Measurements from ENCODE around the gene WDFY4. TPM values are rescaled to one million over a fixed set of nuclear protein-coding genes. Genes with fewer than 3 reads are reported as not detected.

Gene WDFY4
- total and polyA plus RNA-seq, 9 of the 15 experiments (the other 6 are each of a cell fraction or from before 2014, with no cell fraction given) = 0.01 to 0.02 (median 0.01) TPM; not detected in 6

GRCh38 chr10:48657416-48657815, 27.3 kb upstream of the WDFY4 start:
- Histone ChIP-seq H3K9ac (ENCODE audit: insufficient read depth in 1 of 2, low read depth in 2 of 2, low read length in 2 of 2) (no peak overlapping the region), H3K9me3 (replicated peaks; ENCODE audit: control insufficient read depth, insufficient read depth, low read depth, low read length) (no peaks in the 10 kb centered on the region), H3K4me3 (no peak overlapping the region), H4K20me1 (replicated peaks; ENCODE audit: control insufficient read depth, insufficient read depth, low read length) (no peaks in the 10 kb centered on the region; the same call in 1 of the 2 replicates), H3K79me2 (ENCODE audit: control insufficient read depth, insufficient read depth, low read length) (no peaks in the 10 kb centered on the region), H3K27me3 (ENCODE audit: control insufficient read depth in 2 of 2, insufficient read depth in 2 of 2, low read length in 2 of 2) (peaks cover 2 to 33% of the 10 kb centered on the region in 2 experiments; a peak in 3 of 5 replicates), H3K4me1 (replicated peaks in 1 of 2; ENCODE audit: control insufficient read depth in 2 of 2, insufficient read depth in 2 of 2, low read length in 2 of 2) (peaks cover 10 to 24% of the 10 kb centered on the region in 2 experiments; a peak in 4 of 5 replicates), H2AFZ (ENCODE audit: low read depth, low read length) (peak overlapping the region; percentile 91), H3K36me3 (ENCODE audit: control insufficient read depth, insufficient read depth, low read length) (no peaks in the 10 kb centered on the region), H3K4me2 (ENCODE audit: insufficient read depth, low read length) (no peak overlapping the region), H3K9me1 (ENCODE audit: control insufficient read depth, insufficient read depth, low read length) (no peaks in the 10 kb centered on the region), H3K27ac (ENCODE audit: extremely low read depth, low read depth, low read length) (no peak overlapping the region)
- ATAC-seq (no peak), DNase-seq (ENCODE audit: extremely low read depth in 1 of 4, low spot score in 3 of 4) (no peak), FAIRE-seq (no peak)
- POLR2A ChIA-PET = no interaction called here
- no TSS peak for BruUV-seq (replicated peaks)
- intact Hi-C loops (cut with micrococcal nuclease) (no loop called here), in situ Hi-C loops (cut with MboI) (loop anchor here (5.0 to 10.0 kb wide), 3 partner anchors 105 to 857 kb away; no protein-coding TSS in a partner anchor)
- 15% methylated on average over 5 of the region's 5 CpGs for WGBS (ENCODE audit: insufficient coverage, low coverage, missing lambda C conversion rate)
- TF ChIP-seq BCOR (IDR thresholded peaks at IDR 0.05) = no peak
- CTCF ChIA-PET (ENCODE audit: low intra/inter-chr PET ratio) = interaction anchor here (1.0 to 4.5 kb wide), 8 partner anchors 105 to 1567 kb away, joined by 3 to 46 read pairs (median 12); no protein-coding TSS in a partner anchor

GRCh38 chr10:48658243-48658974, 26.3 kb upstream of the WDFY4 start:
- ATAC-seq = peak; percentile 57
- in situ Hi-C loops (cut with MboI) = loop anchor here (5.0 to 10.0 kb wide), 3 partner anchors 106 to 856 kb away; no protein-coding TSS in a partner anchor
- Histone ChIP-seq H4K20me1 (replicated peaks; ENCODE audit: control insufficient read depth, insufficient read depth, low read length) (no peaks in the 10 kb centered on the region; the same call in 1 of the 2 replicates), H2AFZ (ENCODE audit: low read depth, low read length) (no peak overlapping the region), H3K79me2 (ENCODE audit: control insufficient read depth, insufficient read depth, low read length) (no peaks in the 10 kb centered on the region), H3K9me1 (ENCODE audit: control insufficient read depth, insufficient read depth, low read length) (no peaks in the 10 kb centered on the region), H3K4me1 (replicated peaks in 1 of 2; ENCODE audit: control insufficient read depth in 2 of 2, insufficient read depth in 2 of 2, low read length in 2 of 2) (peaks cover 10 to 24% of the 10 kb centered on the region in 2 experiments; a peak in 4 of 5 replicates), H3K27me3 (ENCODE audit: control insufficient read depth in 2 of 2, insufficient read depth in 2 of 2, low read length in 2 of 2) (peaks cover 2 to 30% of the 10 kb centered on the region in 2 experiments; a peak in 3 of 5 replicates), H3K9me3 (replicated peaks; ENCODE audit: control insufficient read depth, insufficient read depth, low read depth, low read length) (no peaks in the 10 kb centered on the region), H3K36me3 (ENCODE audit: control insufficient read depth, insufficient read depth, low read length) (no peaks in the 10 kb centered on the region), H3K9ac (ENCODE audit: insufficient read depth in 1 of 2, low read depth in 2 of 2, low read length in 2 of 2) (peak overlapping the region in 1 of 2 experiments; percentile 31; a peak in 1 of 4 replicates), H3K4me2 (ENCODE audit: insufficient read depth, low read length) (no peak overlapping the region), H3K27ac (ENCODE audit: extremely low read depth, low read depth, low read length) (no peak overlapping the region), H3K4me3 (no peak overlapping the region)
- BruUV-seq (replicated peaks) = no TSS peak
- intact Hi-C loops (cut with micrococcal nuclease) = loop anchor here (1.0 kb wide), 1 partner anchor 163 kb away; no protein-coding TSS in a partner anchor
- FAIRE-seq = peak; percentile 94
- ChIA-PET POLR2A (interaction anchor here (0.7 to 1.1 kb wide), 3 partner anchors 14 to 865 kb away, joined by 3 read pairs; no protein-coding TSS in a partner anchor), CTCF (ENCODE audit: low intra/inter-chr PET ratio) (interaction anchor here (1.2 to 4.5 kb wide), 6 partner anchors 157 to 1566 kb away, joined by 3 to 45 read pairs (median 12); no protein-coding TSS in a partner anchor)
- WGBS (ENCODE audit: insufficient coverage, low coverage, missing lambda C conversion rate) = 14% methylated on average over 19 of the region's 19 CpGs
- DNase-seq (ENCODE audit: extremely low read depth in 1 of 4, low spot score in 3 of 4) = peak; percentile 73 to 87 (median 78)
- TF ChIP-seq ZBTB11 (CRISPR knock-in tag; IDR thresholded peaks at IDR 0.05) = no peak
